HepG2 (cell line): Measurements from ENCODE around the gene ERH. TPM values are rescaled to one million over a fixed set of nuclear protein-coding genes. Genes with fewer than 3 reads are reported as not detected.

Experiments
- ATAC-seq: fragments of 200-7000 bp; cut with Tn5 transposase; 3 replicates; pipeline ENCODE4 v1.9.1; 2020; ENCODE audit warnings: mild to moderate bottlenecking, moderate library complexity
- BruUV-seq: library from RNA; stranded (reverse); fragments of 400-500 nt; replicated peaks from 2 replicates; lab custom pipeline; 2021; lab: Mats Ljungman, UMichigan
- CTCF ChIA-PET: fragments of 300-600 bp; formaldehyde crosslinking; extraction: SDS; loops from one replicate; lab custom pipeline; 2021; ENCODE audit warnings: low total read pairs, inconsistent platforms, low intra/inter-chr PET ratio; lab: Yijun Ruan, JAX
- POLR2A ChIA-PET: fragments of 350-600 bp; sonication (Branson Sonifier 250); formaldehyde crosslinking; loops from one replicate; lab custom pipeline; 2020; ENCODE audit warnings: antibody characterized with exemption, inconsistent platforms; lab: Yijun Ruan, JAX
- DNase-seq: peaks from one replicate; pipeline ENCODE4 v3.0.0-alpha.2; 2015; ENCODE audit warnings: low spot score
- FAIRE-seq: peaks from 3 replicates; lab custom pipeline; 2011; peaks lifted over from hg19 to GRCh38; lab: Jason Lieb, UNC
- H2AFZ ChIP-seq: one replicate; pipeline ENCODE4 v1.6.1; 2011; ENCODE audit warnings: low read length, inconsistent platforms
- H3K27ac ChIP-seq: fragments of 300-600 bp; 3 replicates; pipeline ENCODE4 v1.8.0; 2011; ENCODE audit warnings: mixed run types, mild to moderate bottlenecking, mixed read lengths, low read length, inconsistent platforms; ENCODE audit not compliant: insufficient read depth; ENCODE audit errors: extremely low read length
- H3K27me3 ChIP-seq, 2 experiments: fragments of 200-600 bp in 1 of 2; 2 replicates in 1 of 2; 3 replicates in 1 of 2; pipeline versions ENCODE4 v1.6.0 to v1.8.0; 2011; ENCODE audit warnings: low read length in 2 of 2, mild to moderate bottlenecking in 2 of 2, moderate library complexity in 2 of 2, inconsistent platforms in 1 of 2; ENCODE audit not compliant: insufficient read depth in 2 of 2, control insufficient read depth in 1 of 2
- H3K36me3 ChIP-seq, 2 experiments: fragments of 200-600 bp in 1 of 2; replicated peaks in 1 of 2; 2 replicates in 1 of 2; 3 replicates in 1 of 2; pipeline versions ENCODE4 v1.5.1 to v1.8.0; 2011; ENCODE audit warnings: low read length in 2 of 2, inconsistent platforms in 1 of 2; ENCODE audit not compliant: insufficient read depth in 2 of 2, control insufficient read depth in 1 of 2
- H3K4me1 ChIP-seq: 2 replicates; pipeline ENCODE4 v1.5.1; 2012; ENCODE audit warnings: low read length, inconsistent platforms; ENCODE audit not compliant: insufficient read depth
- H3K4me2 ChIP-seq: 2 replicates; pipeline ENCODE4 v1.6.0; 2011; ENCODE audit warnings: low read depth, low read length, inconsistent platforms
- H3K4me3 ChIP-seq, 3 experiments: fragments of 200-600 bp in 1 of 3; sonication (generic), shearing (Covaris generic) in 1 of 3; replicated peaks in 1 of 3; 2 replicates each; pipeline ENCODE4 v1.5.1; 2011 to 2016; ENCODE audit warnings: low read length in 3 of 3, inconsistent platforms in 2 of 3, low read depth in 2 of 3, mild to moderate bottlenecking in 2 of 3, control low read depth in 1 of 3, mixed read lengths in 1 of 3; ENCODE audit not compliant: insufficient read depth in 1 of 3
- H3K79me2 ChIP-seq: one replicate; pipeline ENCODE4 v1.6.1; 2011; ENCODE audit warnings: low read length, inconsistent platforms; ENCODE audit not compliant: insufficient read depth
- H3K9ac ChIP-seq: 2 replicates; pipeline ENCODE4 v1.6.0; 2011; ENCODE audit warnings: mild to moderate bottlenecking, low read depth, low read length, inconsistent platforms; ENCODE audit not compliant: insufficient read depth
- H3K9me3 ChIP-seq: 2 replicates; pipeline ENCODE4 v1.5.1; 2012; ENCODE audit warnings: mild to moderate bottlenecking, low read length
- H4K20me1 ChIP-seq: 2 replicates; pipeline ENCODE4 v1.6.0; 2011; ENCODE audit warnings: inconsistent platforms, mild to moderate bottlenecking, low read length, moderate library complexity; ENCODE audit not compliant: insufficient read depth
- ATM ChIP-seq: fragments of 450-650 bp; IDR thresholded peaks from 2 replicates; pipeline ENCODE4 v1.7.1; 2017; ENCODE audit warnings: mild to moderate bottlenecking, borderline replicate concordance
- CCAR2 ChIP-seq: fragments of 200-400 bp; formaldehyde crosslinking; optimal IDR thresholded peaks from 2 replicates; pipeline ENCODE3; 2018; ENCODE audit warnings: low read depth, mild to moderate bottlenecking, low read length, moderate library complexity
- ETV5 ChIP-seq: IDR thresholded peaks from 2 replicates; pipeline ENCODE4 v1.6.1; 2018; ENCODE audit warnings: missing biosample characterization, missing genetic modification reagents, inconsistent platforms, borderline replicate concordance
- FOXO4 ChIP-seq: sonication (generic); formaldehyde crosslinking; conservative IDR thresholded peaks from 2 replicates; pipeline ENCODE4 v1.8.1; 2023; ENCODE audit warnings: missing genetic modification reagents
- HIVEP1 ChIP-seq: sonication (generic); formaldehyde crosslinking; IDR thresholded peaks from 2 replicates; pipeline ENCODE4 v1.4.0; 2020; ENCODE audit warnings: mild to moderate bottlenecking, missing genetic modification reagents
- MIER3 ChIP-seq: IDR thresholded peaks from 2 replicates; pipeline ENCODE4 v1.6.1; 2016; ENCODE audit warnings: missing compliant biosample characterization, borderline replicate concordance
- SRSF4 ChIP-seq: fragments of 200-400 bp; formaldehyde crosslinking; IDR thresholded peaks from one replicate; pipeline ENCODE4 v1.6.1; 2018; ENCODE audit warnings: mild to moderate bottlenecking, low read depth, low read length, moderate library complexity; ENCODE audit not compliant: poor library complexity, severe bottlenecking
- XRCC5 ChIP-seq: fragments of 200-400 bp; formaldehyde crosslinking; optimal IDR thresholded peaks from 2 replicates; pipeline ENCODE3; 2017; ENCODE audit warnings: mild to moderate bottlenecking, low read length
- ZBTB34 ChIP-seq: sonication (generic); formaldehyde crosslinking; IDR thresholded peaks from 2 replicates; pipeline ENCODE4 v1.8.0; 2022; ENCODE audit warnings: mild to moderate bottlenecking, missing genetic modification reagents
- ZGPAT ChIP-seq: IDR thresholded peaks from 2 replicates; pipeline ENCODE4 v1.6.1; 2016; ENCODE audit warnings: mild to moderate bottlenecking
- ZMAT3 ChIP-seq: sonication (generic); formaldehyde crosslinking; conservative IDR thresholded peaks from 2 replicates; pipeline ENCODE4 v1.7.0; 2021; ENCODE audit warnings: missing genetic modification reagents
- ZMYM2 ChIP-seq: sonication (generic); formaldehyde crosslinking; IDR thresholded peaks from 2 replicates; pipeline ENCODE4 v1.8.0; 2022; ENCODE audit warnings: mild to moderate bottlenecking, missing genetic modification reagents
- ZNF124 ChIP-seq: sonication (generic); formaldehyde crosslinking; IDR thresholded peaks from 2 replicates; pipeline ENCODE4 v1.4.0; 2020; ENCODE audit warnings: missing genetic modification reagents
- ZSCAN20 ChIP-seq: sonication (generic); formaldehyde crosslinking; IDR thresholded peaks from 2 replicates; pipeline ENCODE4 v1.4.0; 2020; ENCODE audit warnings: missing genetic modification reagents, mild to moderate bottlenecking, borderline replicate concordance
- WGBS: methylation state at CpG from one replicate; pipeline ENCODE4 v1.1.6; 2017; ENCODE audit warnings: low lambda C conversion rate; 5-methylcytosine and 5-hydroxymethylcytosine counted together
- in situ Hi-C: cut with HindIII; loops from 2 replicates; pipeline ENCODE4 v1.10.0; 2017; ENCODE audit warnings: low pct_unique_long_range_greater_than_20kb; ENCODE audit not compliant: extremely low pct_ligation_motif_present
- intact Hi-C: fragments of 100-400 bp; cut with micrococcal nuclease; formaldehyde crosslinking; loops from one replicate; pipeline ENCODE4 v1.10.0; 2022; ENCODE audit not compliant: unreplicated experiment
- polyA plus RNA-seq, 8 experiments: library from polyadenylated mRNA; depleted of rRNA in 3 of 8; stranded (reverse) in 7 of 8; unstranded in 1 of 8; fragments of >200 nt; fragmentation: Illumina TruSeq in 4 of 8; extraction: Trizol in 4 of 8; gene quantifications; 2 replicates each; pipeline versions ENCODE4 v1.2.1 to v1.2.3, GENCODE V29; 2011 to 2016; ENCODE audit warnings: low read depth in 4 of 8, missing spikeins in 1 of 8, mixed read lengths in 1 of 8; ENCODE audit not compliant: insufficient read depth in 1 of 8
- total RNA-seq, 5 experiments: library from RNA; depleted of rRNA; stranded (reverse); fragments of >200 nt; fragmentation: Illumina TruSeq; extraction: Trizol; gene quantifications; 2 replicates each; pipeline ENCODE4 v1.2.3, GENCODE V29; 2016; ENCODE audit warnings: low read depth in 1 of 5

The ERH gene
- total and polyA plus RNA-seq, 2 of the 13 experiments (the other 11 are each of a cell fraction or from before 2014, with no cell fraction given): 105 to 341 TPM

- H3K27me3 ChIP-seq: peaks cover 0 to 17% of the 10 kb centered on the region in 2 experiments; a peak in 3 of 5 replicates
- no peaks in the 10 kb centered on the region for H3K4me1 ChIP-seq
- TF ChIP-seq ATM (no peak), ZMAT3 (no peak), ZGPAT (CRISPR knock-in tag) (no peak), SRSF4 (no peak)
- POLR2A ChIA-PET: no interaction called here
- no TSS peak for BruUV-seq
- DNase-seq: no peak
- no peaks in the 10 kb centered on the region for H4K20me1 ChIP-seq
- H2AFZ ChIP-seq: no peak overlapping the region
- no peak overlapping the region for H3K9ac ChIP-seq
- 44% methylated on average over 4 of the region's 5 CpGs for WGBS
- H3K79me2 ChIP-seq: no peaks in the 10 kb centered on the region
- no peaks in the 10 kb centered on the region for H3K36me3 ChIP-seq
- no peak overlapping the region for H3K4me2 ChIP-seq
- CTCF ChIA-PET: no interaction called here
- no peak for ATAC-seq
- no peak for FAIRE-seq
- H3K9me3 ChIP-seq: no peaks in the 10 kb centered on the region
- intact Hi-C loops: no loop called here
- in situ Hi-C loops: no loop called here
- no peak overlapping the region for H3K4me3 ChIP-seq
- no peak overlapping the region for H3K27ac ChIP-seq
These were observed 60.1 kb downstream of the ERH start for GRCh38 chr14:69337984-69338383.

GRCh38 chr14:69335371-69335771, 62.7 kb downstream of the ERH start:
- FAIRE-seq: no peak
- in situ Hi-C loops (no loop called here), intact Hi-C loops (no loop called here)
- 26% methylated on average over 4 of the region's 6 CpGs for WGBS
- Histone ChIP-seq H3K4me3 (no peak overlapping the region), H3K27me3 (peaks cover 0 to 7% of the 10 kb centered on the region in 2 experiments; a peak in 1 of 5 replicates), H3K9ac (no peak overlapping the region), H3K4me2 (no peak overlapping the region), H3K4me1 (no peaks in the 10 kb centered on the region), H3K79me2 (no peaks in the 10 kb centered on the region), H2AFZ (no peak overlapping the region), H4K20me1 (no peaks in the 10 kb centered on the region), H3K9me3 (no peaks in the 10 kb centered on the region), H3K36me3 (no peaks in the 10 kb centered on the region), H3K27ac (no peak overlapping the region)
- TF ChIP-seq HIVEP1 (CRISPR knock-in tag) (no peak), ZMYM2 (CRISPR knock-in tag) (no peak), ETV5 (CRISPR knock-in tag) (no peak), ZBTB34 (CRISPR knock-in tag) (no peak), FOXO4 (CRISPR knock-in tag) (no peak), ZNF124 (CRISPR knock-in tag) (no peak), ZSCAN20 (CRISPR knock-in tag) (no peak), XRCC5 (no peak), MIER3 (CRISPR knock-in tag) (no peak), CCAR2 (no peak)
- ATAC-seq: no peak
- DNase-seq: no peak
- CTCF ChIA-PET: no interaction called here
- no TSS peak for BruUV-seq
- POLR2A ChIA-PET: no interaction called here
